GM12892 (cell line): ENCODE results near the gene CALML5.

Experiments used
- POLR2AphosphoS5 ChIP-seq: IDR thresholded peaks from 2 replicates; pipeline ENCODE4 v1.6.1; 2011; ENCODE audit warnings: low read depth, low read length, control low read depth
- TAF1 ChIP-seq: IDR thresholded peaks from 2 replicates; pipeline ENCODE4 v1.6.1; 2011; ENCODE audit warnings: low read depth, mild to moderate bottlenecking, control low read depth, low read length, borderline replicate concordance

DNA sequence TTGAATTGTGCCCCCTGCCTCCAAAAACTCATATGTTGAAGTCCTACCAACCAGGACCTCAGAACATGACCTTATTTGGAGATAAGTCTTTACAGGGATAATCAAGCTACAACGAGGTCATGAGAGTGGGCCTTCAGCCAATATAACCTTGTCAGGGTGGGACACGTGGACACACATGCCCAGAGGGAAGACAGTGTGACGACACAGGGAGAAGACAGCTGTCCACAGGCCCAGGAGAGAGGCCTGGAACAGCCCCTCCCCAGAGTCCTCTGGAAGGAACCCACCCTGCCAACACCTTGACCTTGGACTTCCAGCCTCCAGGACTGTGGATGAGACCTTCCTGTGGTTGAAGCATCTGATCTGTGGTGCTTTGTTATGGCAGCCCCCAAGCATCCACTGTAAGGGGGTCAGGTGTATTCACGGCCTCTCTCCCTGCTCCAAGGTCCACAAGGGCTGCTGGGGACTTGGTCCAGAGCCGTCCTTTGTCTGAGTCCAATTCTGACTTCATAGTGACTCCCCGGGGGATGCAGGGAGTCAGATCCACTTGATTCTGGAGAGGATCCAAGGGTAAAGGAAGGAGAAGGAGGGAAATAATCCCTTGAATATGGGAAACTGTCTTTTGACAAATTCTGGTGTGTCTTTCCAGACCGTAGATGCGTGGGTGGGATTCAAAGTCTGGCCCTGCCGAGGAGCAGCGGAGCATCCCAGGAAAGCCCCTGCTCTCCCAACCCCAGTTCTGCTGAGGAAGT lies 32.4 kb upstream of the CALML5 start:
- TF ChIP-seq TAF1, result no peak
- TF ChIP-seq POLR2AphosphoS5, result no peak
